Heart left ventricle (tissue), 16 donors: ENCODE data around the gene C14orf132. TPM values are rescaled to one million over a fixed set of nuclear protein-coding genes. Genes with fewer than 3 reads are reported as not detected.
A peak's percentile ranks its signal among the peaks of the same experiment; 100 is the strongest.

ENCODE experiments used
- ATAC-seq, 4 donors: fragments of 200-7000 bp; cut with Tn5 transposase; one replicate each; pipeline ENCODE4 v1.9.1; 2020 to 2022; ENCODE audit warnings: moderate library complexity in 4 of 4, mild to moderate bottlenecking in 3 of 4, moderate number of reproducible peaks in 1 of 4
- DNase-seq, 5 donors: peaks; one replicate each; pipeline ENCODE4 v3.0.0-alpha.2; 2020
- H3K27ac ChIP-seq, 12 donors: fragments of 200-600 bp; sonication (generic) in 4 of 12; one replicate each; pipeline versions ENCODE4 v1.5.0 to v1.8.0; 2016 to 2022; ENCODE audit warnings: mild to moderate bottlenecking in 2 of 12
- H3K27me3 ChIP-seq, 9 donors: fragments of 200-600 bp; sonication (generic) in 2 of 9; one replicate each; pipeline versions ENCODE4 v1.5.1 to v1.8.0; 2016 to 2022; ENCODE audit warnings: mild to moderate bottlenecking in 3 of 9
- H3K36me3 ChIP-seq, 9 donors: fragments of 200-600 bp; sonication (generic) in 2 of 9; one replicate each; pipeline versions ENCODE4 v1.5.0 to v1.8.0; 2018 to 2022; ENCODE audit warnings: mild to moderate bottlenecking in 2 of 9
- H3K4me1 ChIP-seq, 12 donors: fragments of 200-600 bp; sonication (generic) in 4 of 12; one replicate each; pipeline versions ENCODE4 v1.5.0 to v1.8.0; 2016 to 2022; ENCODE audit warnings: mild to moderate bottlenecking in 3 of 12
- H3K4me3 ChIP-seq, 12 donors: fragments of 200-600 bp; sonication (generic) in 4 of 12; one replicate each; pipeline versions ENCODE4 v1.5.0 to v1.8.0; 2017 to 2022; ENCODE audit warnings: mild to moderate bottlenecking in 9 of 12, moderate library complexity in 4 of 12
- H3K9me3 ChIP-seq, 12 donors: fragments of 200-600 bp; sonication (generic) in 4 of 12; one replicate each; pipeline versions ENCODE4 v1.5.0 to v1.8.0; 2016 to 2022; ENCODE audit warnings: mild to moderate bottlenecking in 1 of 12
- CTCF ChIP-seq, 12 donors: fragments of 200-600 bp; sonication (generic) in 4 of 12; IDR thresholded peaks; one replicate each; pipeline versions ENCODE4 v1.5.0 to v1.8.0; 2018 to 2022; ENCODE audit warnings: antibody characterized with exemption in 12 of 12, mild to moderate bottlenecking in 5 of 12
- POLR2A ChIP-seq, 2 donors: fragments of 450-650 bp; IDR thresholded peaks; one replicate each; pipeline ENCODE4 v1.6.1; 2017; ENCODE audit warnings: antibody characterized with exemption in 2 of 2, mild to moderate bottlenecking in 2 of 2, moderate library complexity in 2 of 2
- WGBS, 4 donors: extraction: QIAGEN DNeasy Blood & Tissue Kit in 2 of 4; methylation state at CpG; one replicate each; pipeline versions ENCODE4 v1.1.5 to v1.1.7; 2013 to 2018; 5-methylcytosine and 5-hydroxymethylcytosine counted together
- intact Hi-C, 10 donors: fragments of 100-400 bp; cut with DNase I; formaldehyde crosslinking; loops; one replicate each; pipeline versions ENCODE4 v1.11.1 to v1.14.2; 2022
- polyA plus RNA-seq, 2 donors: library from polyadenylated mRNA; stranded (reverse); fragments of 200-250 nt; gene quantifications; one replicate each; pipeline ENCODE4 v1.2.3, GENCODE V29; 2013
- total RNA-seq, 9 donors: library from RNA; depleted of rRNA in 2 of 9; stranded (reverse); fragments of >200 nt in 2 of 9; fragmentation: NEBNext Ultra II Directional in 3 of 9; extraction: Animal tissue kit (Norgen Biotek cat#: 25700) in 3 of 9; gene quantifications; one replicate each; pipeline versions ENCODE4 v1.1.0 to v1.2.4, GENCODE V29; 2016 to 2023
- donor health status: ischemic (EF 13 %, LVEDD 7.1; RV severe dilation, severe dysfunction).
- donor health status: healthy with polysubstance abuse.
- donor health status: DM: no; HTN: yes; CAD: no.
- donor health status: DM: no; HTN: no; CAD: no.
- donor health status: ischemic (EF 25% LVEDD 6.9; RV normal size, moderate dysfunction).
- donor health status: ischemic (EF 25% LVEDD 5.7; RV mildly dilated, moderate dysfunction).
- donor health status: healthy.
- donor health status: DM: yes; HTN: yes; CAD: no.
- donor health status: ischemic (EF 35%, LVEDD 5.7; RV mildly dilated, moderate dysfunction).
- donor health status: nonischemic (EF 11% LVEDD 7.7; RV severe dilation, severe dysfunction).
- donor health status: DM: yes; HTN: yes; CAD: no.
- donor health status: PGD.
- donor health status: ischemic (EF 29% LVEDD 5.4; RV normal size, mild dysfunction).
- donor health status: nonischemic (EF 23%, LVEDD 6.1; RV moderate dilation, normal function).

The C14orf132 gene
- total and polyA plus RNA-seq, 11 donors: 0.76 to 14.9 (median 1.8) TPM

DNA sequence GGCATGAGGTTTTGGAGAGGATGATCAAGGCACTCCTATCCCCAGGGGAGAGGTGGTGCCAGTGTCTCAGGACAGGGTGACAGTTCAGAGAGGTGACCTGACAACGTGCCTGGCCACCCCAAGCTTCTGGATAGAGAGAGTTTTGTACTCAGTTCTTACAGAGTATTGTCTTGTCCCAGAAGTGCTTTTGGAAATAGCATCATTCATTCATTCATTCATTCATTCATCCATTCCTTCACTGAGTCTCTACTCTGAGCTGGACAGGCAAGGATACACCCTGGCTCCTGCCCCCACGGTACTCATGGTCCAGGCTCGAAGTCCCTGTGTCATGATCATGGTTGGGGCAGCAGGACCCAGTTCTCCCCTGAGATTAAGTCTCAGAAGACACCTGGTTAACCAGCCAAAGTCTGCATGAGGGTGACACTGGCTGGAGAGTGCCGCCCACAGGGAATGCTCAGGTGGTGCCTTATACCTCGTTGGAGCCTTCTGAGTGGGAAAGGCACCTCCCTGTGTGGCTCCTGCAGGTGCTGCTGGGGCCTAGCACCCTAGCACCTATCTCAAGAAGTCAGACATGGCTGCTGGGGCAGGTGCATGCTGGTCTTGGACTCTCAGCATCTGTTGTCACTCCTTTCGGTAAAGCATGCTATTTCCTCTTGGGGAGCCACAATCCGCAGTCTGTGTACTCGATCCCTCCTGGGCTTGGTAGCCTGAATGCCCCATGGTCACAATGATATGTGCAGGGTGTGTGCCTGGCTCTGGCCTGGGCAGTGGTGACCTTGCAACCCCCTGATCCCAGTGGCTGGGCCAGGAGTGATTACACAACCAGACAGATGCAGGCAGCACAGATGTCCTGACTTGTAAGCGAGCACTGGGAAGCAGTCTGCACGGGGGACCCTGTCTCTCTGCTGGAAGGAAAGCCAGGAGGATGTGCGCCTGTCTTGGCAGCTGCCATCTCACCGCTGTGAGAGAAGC lies 57.8 kb downstream of the C14orf132 start:
- Histone ChIP-seq H3K36me3 (no peaks in the 10 kb centered on the region), H3K4me1 (peaks cover 0 to 5% (median 0%) of the 10 kb centered on the region in 12 donors), H3K27ac (no peak overlapping the region), H3K9me3 (no peaks in the 10 kb centered on the region), H3K27me3 (peaks cover 0 to 29% (median 0%) of the 10 kb centered on the region in 9 donors), H3K4me3 (no peak overlapping the region)
- 69 to 78% (median 70%) methylated on average over 8 to 12 of the region's 12 CpGs for WGBS, 4 donors
- TF ChIP-seq POLR2A (IDR thresholded peaks at IDR 0.05) (no peak), CTCF (IDR thresholded peaks at IDR 0.05) (no peak)
- intact Hi-C loops: loop anchor here in 7 of 10 donors (5.0 to 10.0 kb wide), 7 partner anchors 95 to 535 kb away; no protein-coding TSS in a partner anchor
- ATAC-seq (no peak), DNase-seq (no peak)

GRCh38 chr14:96097752-96098151 lies 58.6 kb downstream of the C14orf132 start:
- WGBS, 4 donors: 68 to 78% (median 70%) methylated on average over 7 of the region's 7 CpGs
- Histone ChIP-seq H3K9me3 (no peaks in the 10 kb centered on the region), H3K27ac (no peak overlapping the region), H3K4me1 (peaks cover 0 to 5% (median 0%) of the 10 kb centered on the region in 12 donors), H3K27me3 (peaks cover 0 to 29% (median 0%) of the 10 kb centered on the region in 9 donors), H3K4me3 (no peak overlapping the region), H3K36me3 (no peaks in the 10 kb centered on the region)
- DNase-seq (no peak), ATAC-seq (no peak)
- TF ChIP-seq CTCF (IDR thresholded peaks at IDR 0.05) (no peak), POLR2A (IDR thresholded peaks at IDR 0.05) (no peak)
- intact Hi-C loops: loop anchor here in 7 of 10 donors (2.0 to 10.0 kb wide), 8 partner anchors 95 to 535 kb away; no protein-coding TSS in a partner anchor

- intact Hi-C loops: loop anchor here in 7 of 10 donors (2.0 to 10.0 kb wide), 8 partner anchors 96 to 536 kb away; no protein-coding TSS in a partner anchor
- DNase-seq (no peak), ATAC-seq (peak in 2 of 4 donors; percentile 46 to 49)
- 35 to 43% (median 41%) methylated on average over 6 of the region's 6 CpGs for WGBS, 4 donors
- H3K27ac ChIP-seq: no peak overlapping the region
- H3K4me3 ChIP-seq: no peak overlapping the region
- H3K27me3 ChIP-seq: peaks cover 0 to 29% (median 0%) of the 10 kb centered on the region in 9 donors
- peaks cover 0 to 5% (median 0%) of the 10 kb centered on the region in 12 donors for H3K4me1 ChIP-seq
- TF ChIP-seq POLR2A (IDR thresholded peaks at IDR 0.05) (no peak), CTCF (IDR thresholded peaks at IDR 0.05) (peak in 10 of 12 donors; percentile 22 to 57 (median 40))
- H3K36me3 ChIP-seq: no peaks in the 10 kb centered on the region
- no peaks in the 10 kb centered on the region for H3K9me3 ChIP-seq
Measured at GRCh38 chr14:96098309-96098998, 59.3 kb downstream of the C14orf132 start.

- Histone ChIP-seq H3K9me3 (peaks cover 0 to 4% (median 0%) of the 10 kb centered on the region in 12 donors), H3K27me3 (peaks cover 0 to 29% (median 0%) of the 10 kb centered on the region in 9 donors), H3K36me3 (no peaks in the 10 kb centered on the region), H3K4me1 (peaks cover 0 to 5% (median 0%) of the 10 kb centered on the region in 12 donors), H3K4me3 (no peak overlapping the region), H3K27ac (no peak overlapping the region)
- intact Hi-C loops: loop anchor here in 7 of 10 donors (2.0 to 10.0 kb wide), 8 partner anchors 97 to 537 kb away; no protein-coding TSS in a partner anchor
- TF ChIP-seq CTCF (IDR thresholded peaks at IDR 0.05): peak in 2 of 12 donors; percentile 1 to 2
- no peak for TF ChIP-seq POLR2A (IDR thresholded peaks at IDR 0.05)
- DNase-seq: no peak
- ATAC-seq: no peak
Measured at GRCh38 chr14:96098999-96099335, 59.8 kb downstream of the C14orf132 start.
